MM.1S (cell line): ENCODE measurements around the gene EEF1A1.

Experiments used
- EZH2 ChIP-seq: fragments of 300-600 bp; sonication (generic); optimal IDR thresholded peaks from 2 replicates; pipeline ENCODE3; 2017; ENCODE audit warnings: low read depth, mild to moderate bottlenecking, antibody characterized with exemption, low read length, mixed read lengths
- EZH2phosphoT487 ChIP-seq: fragments of 300-600 bp; sonication (generic); IDR thresholded peaks from 2 replicates; pipeline ENCODE4 v1.6.1; 2018; ENCODE audit warnings: antibody characterized with exemption, low read length
- TF ChIP-seq, protein P1 (sequence below): fragments of 300-600 bp; sonication (generic); IDR thresholded peaks from 2 replicates; pipeline ENCODE4 v1.5.1; 2016; ENCODE audit warnings: antibody characterized with exemption, low read length, mixed read lengths

DNA sequence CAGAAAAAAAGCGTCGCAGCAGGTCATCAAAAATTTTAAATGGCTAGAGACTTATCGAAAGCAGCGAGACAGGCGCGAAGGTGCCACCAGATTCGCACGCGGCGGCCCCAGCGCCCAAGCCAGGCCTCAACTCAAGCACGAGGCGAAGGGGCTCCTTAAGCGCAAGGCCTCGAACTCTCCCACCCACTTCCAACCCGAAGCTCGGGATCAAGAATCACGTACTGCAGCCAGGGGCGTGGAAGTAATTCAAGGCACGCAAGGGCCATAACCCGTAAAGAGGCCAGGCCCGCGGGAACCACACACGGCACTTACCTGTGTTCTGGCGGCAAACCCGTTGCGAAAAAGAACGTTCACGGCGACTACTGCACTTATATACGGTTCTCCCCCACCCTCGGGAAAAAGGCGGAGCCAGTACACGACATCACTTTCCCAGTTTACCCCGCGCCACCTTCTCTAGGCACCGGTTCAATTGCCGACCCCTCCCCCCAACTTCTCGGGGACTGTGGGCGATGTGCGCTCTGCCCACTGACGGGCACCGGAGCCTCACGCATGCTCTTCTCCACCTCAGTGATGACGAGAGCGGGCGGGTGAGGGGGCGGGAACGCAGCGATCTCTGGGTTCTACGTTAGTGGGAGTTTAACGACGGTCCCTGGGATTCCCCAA, at the start of gene EEF1A1:
- TF ChIP-seq, protein P1, sequence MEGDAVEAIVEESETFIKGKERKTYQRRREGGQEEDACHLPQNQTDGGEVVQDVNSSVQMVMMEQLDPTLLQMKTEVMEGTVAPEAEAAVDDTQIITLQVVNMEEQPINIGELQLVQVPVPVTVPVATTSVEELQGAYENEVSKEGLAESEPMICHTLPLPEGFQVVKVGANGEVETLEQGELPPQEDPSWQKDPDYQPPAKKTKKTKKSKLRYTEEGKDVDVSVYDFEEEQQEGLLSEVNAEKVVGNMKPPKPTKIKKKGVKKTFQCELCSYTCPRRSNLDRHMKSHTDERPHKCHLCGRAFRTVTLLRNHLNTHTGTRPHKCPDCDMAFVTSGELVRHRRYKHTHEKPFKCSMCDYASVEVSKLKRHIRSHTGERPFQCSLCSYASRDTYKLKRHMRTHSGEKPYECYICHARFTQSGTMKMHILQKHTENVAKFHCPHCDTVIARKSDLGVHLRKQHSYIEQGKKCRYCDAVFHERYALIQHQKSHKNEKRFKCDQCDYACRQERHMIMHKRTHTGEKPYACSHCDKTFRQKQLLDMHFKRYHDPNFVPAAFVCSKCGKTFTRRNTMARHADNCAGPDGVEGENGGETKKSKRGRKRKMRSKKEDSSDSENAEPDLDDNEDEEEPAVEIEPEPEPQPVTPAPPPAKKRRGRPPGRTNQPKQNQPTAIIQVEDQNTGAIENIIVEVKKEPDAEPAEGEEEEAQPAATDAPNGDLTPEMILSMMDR: no peak
- no peak for TF ChIP-seq EZH2
- TF ChIP-seq EZH2phosphoT487: no peak
